Body of pancreas (tissue), 4 donors: ENCODE data around the gene TAOK3. TPM values are rescaled to one million over a fixed set of nuclear protein-coding genes. Genes with fewer than 3 reads are reported as not detected.

ENCODE experiments used
- ATAC-seq: fragments of 150-250 bp; one replicate; pipeline ENCODE4 v1.9.1; 2016
- DNase-seq, 4 donors: peaks; one replicate each; pipeline ENCODE4 v3.0.0-alpha.2; 2019
- H3K27ac ChIP-seq, 4 donors: fragments of 200-600 bp; sonication (generic); 1 replicate in 3 of 4; 2 replicates in 1 of 4; pipeline versions ENCODE4 v1.5.1 to v1.6.1; 2016 to 2019; ENCODE audit warnings: mild to moderate bottlenecking in 1 of 4, mixed read lengths in 1 of 4, moderate library complexity in 1 of 4
- H3K27me3 ChIP-seq, 2 donors: fragments of 200-600 bp; sonication (generic); one replicate each; pipeline ENCODE4 v1.6.0; 2016; ENCODE audit warnings: mild to moderate bottlenecking in 1 of 2
- H3K36me3 ChIP-seq, 2 donors: fragments of 200-600 bp; sonication (generic); replicated peaks in 1 of 2; 2 replicates each; pipeline ENCODE4 v1.5.1; 2016; ENCODE audit warnings: low read depth in 2 of 2; ENCODE audit not compliant: insufficient read depth in 1 of 2
- H3K4me1 ChIP-seq: fragments of 200-600 bp; sonication (generic); one replicate; pipeline ENCODE4 v1.6.0; 2016
- H3K4me3 ChIP-seq, 2 donors: fragments of 200-600 bp; sonication (generic); 1 replicate in 1 of 2; 2 replicates in 1 of 2; pipeline ENCODE4 v1.5.1; 2016 to 2019
- H3K9me3 ChIP-seq, 3 donors: fragments of 200-600 bp; sonication (generic); 1 replicate in 2 of 3; 2 replicates in 1 of 3; pipeline ENCODE4 v1.5.1; 2016
- POLR2A ChIP-seq, 3 donors: fragments of 450-650 bp; IDR thresholded peaks; one replicate each; pipeline ENCODE4 v1.6.1; 2016; ENCODE audit warnings: antibody characterized with exemption in 3 of 3, mild to moderate bottlenecking in 2 of 3
- WGBS, 2 donors: methylation state at CpG; one replicate each; pipeline ENCODE4 v1.1.5; 2017; 5-methylcytosine and 5-hydroxymethylcytosine counted together
- intact Hi-C: fragments of 100-400 bp; cut with DNase I; formaldehyde crosslinking; loops from one replicate; pipeline ENCODE4 v1.15.1; 2023
- total RNA-seq, 2 donors: library from RNA; depleted of rRNA; stranded (reverse); fragments of >200 nt; gene quantifications; one replicate each; pipeline ENCODE4 v1.1.0, GENCODE V29; 2016
- TF ChIP-seq, protein P1 (sequence below), 7 experiments: fragments of 450-650 bp in 4 of 7; fragments of 200-600 bp in 3 of 7; sonication (generic) in 3 of 7; IDR thresholded peaks; one replicate each; pipeline ENCODE4 v1.5.1; 2016 to 2019; ENCODE audit warnings: antibody characterized with exemption in 7 of 7

The TAOK3 gene
- total RNA-seq, 2 donors from 2014 or later = 15.6 to 29.3 TPM

DNA sequence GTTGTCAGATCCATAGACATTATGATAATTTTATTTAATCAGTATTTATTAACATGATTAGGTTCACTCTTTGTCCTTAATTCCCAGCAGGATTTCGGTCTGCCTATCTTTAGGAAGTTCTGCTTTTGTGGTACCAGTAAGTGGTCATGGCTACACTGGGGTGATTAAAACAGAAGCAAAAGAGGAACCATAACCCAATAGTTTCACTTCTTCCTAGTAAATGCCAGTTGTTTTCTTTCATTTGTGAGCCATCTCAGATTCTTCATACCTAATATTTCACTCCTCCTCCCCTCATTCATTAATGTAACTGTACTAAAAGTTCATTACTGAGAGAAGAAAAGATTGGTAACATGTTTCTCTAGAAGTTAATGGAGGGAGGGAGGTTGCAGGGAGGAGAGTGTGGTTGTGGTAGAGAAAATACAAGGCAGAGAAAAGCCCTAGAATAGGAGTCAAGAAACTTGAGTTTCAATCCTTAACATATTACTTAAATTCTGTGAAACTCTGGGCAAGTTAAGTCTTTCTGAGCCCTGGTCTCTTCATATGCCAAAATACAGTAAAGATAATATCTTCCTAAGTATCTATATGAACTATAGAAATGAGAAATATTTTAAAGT lies 135.5 kb downstream of the TAOK3 start:
- TF ChIP-seq, protein P1, sequence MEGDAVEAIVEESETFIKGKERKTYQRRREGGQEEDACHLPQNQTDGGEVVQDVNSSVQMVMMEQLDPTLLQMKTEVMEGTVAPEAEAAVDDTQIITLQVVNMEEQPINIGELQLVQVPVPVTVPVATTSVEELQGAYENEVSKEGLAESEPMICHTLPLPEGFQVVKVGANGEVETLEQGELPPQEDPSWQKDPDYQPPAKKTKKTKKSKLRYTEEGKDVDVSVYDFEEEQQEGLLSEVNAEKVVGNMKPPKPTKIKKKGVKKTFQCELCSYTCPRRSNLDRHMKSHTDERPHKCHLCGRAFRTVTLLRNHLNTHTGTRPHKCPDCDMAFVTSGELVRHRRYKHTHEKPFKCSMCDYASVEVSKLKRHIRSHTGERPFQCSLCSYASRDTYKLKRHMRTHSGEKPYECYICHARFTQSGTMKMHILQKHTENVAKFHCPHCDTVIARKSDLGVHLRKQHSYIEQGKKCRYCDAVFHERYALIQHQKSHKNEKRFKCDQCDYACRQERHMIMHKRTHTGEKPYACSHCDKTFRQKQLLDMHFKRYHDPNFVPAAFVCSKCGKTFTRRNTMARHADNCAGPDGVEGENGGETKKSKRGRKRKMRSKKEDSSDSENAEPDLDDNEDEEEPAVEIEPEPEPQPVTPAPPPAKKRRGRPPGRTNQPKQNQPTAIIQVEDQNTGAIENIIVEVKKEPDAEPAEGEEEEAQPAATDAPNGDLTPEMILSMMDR (IDR thresholded peaks at IDR 0.05) = no peak
- TF ChIP-seq POLR2A (IDR thresholded peaks at IDR 0.05) = no peak
- DNase-seq (peak in 1 of 4 donors; percentile 3), ATAC-seq (no peak)
- 22 to 43% methylated on average over 1 of the region's 1 CpG for whole genome bisulfite sequencing, 2 donors
- intact Hi-C loops = no loop called here
- no peaks in the 10 kb centered on the region for H3K4me1 ChIP-seq
- H3K9me3 ChIP-seq = no peaks in the 10 kb centered on the region
- H3K27ac ChIP-seq = no peak overlapping the region
- no peaks in the 10 kb centered on the region for H3K27me3 ChIP-seq
- no peak overlapping the region for H3K4me3 ChIP-seq
- peaks cover 0 to 5% of the 10 kb centered on the region in 2 donors for H3K36me3 ChIP-seq

DNA sequence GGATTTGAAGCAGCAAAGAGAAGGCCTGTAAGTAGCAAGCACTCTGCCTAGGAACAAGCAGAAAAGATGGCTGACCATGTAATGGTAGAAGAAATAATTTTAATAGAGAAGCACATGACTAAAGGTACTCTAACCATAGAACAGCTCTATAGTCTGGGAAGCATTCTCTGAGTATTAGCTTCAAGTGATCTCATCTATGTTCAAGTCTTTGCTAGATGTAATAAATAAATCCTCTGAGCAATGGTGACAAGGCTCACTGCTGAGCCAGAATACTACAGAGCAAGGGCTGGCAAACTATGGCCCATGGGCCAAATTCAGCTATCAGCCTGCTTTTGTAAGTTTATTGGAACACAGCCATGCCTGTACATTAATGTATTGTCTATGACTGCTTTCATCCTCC lies 152.0 kb downstream of the TAOK3 start:
- Histone ChIP-seq H3K4me3 (no peak overlapping the region), H3K36me3 (no peaks in the 10 kb centered on the region), H3K27me3 (no peaks in the 10 kb centered on the region), H3K27ac (no peak overlapping the region), H3K9me3 (no peaks in the 10 kb centered on the region), H3K4me1 (no peaks in the 10 kb centered on the region)
- no peak for ATAC-seq
- TF ChIP-seq POLR2A (IDR thresholded peaks at IDR 0.05) = no peak
- TF ChIP-seq, protein P1 (IDR thresholded peaks at IDR 0.05) = no peak
- intact Hi-C loops = no loop called here
- no peak for DNase-seq

DNA sequence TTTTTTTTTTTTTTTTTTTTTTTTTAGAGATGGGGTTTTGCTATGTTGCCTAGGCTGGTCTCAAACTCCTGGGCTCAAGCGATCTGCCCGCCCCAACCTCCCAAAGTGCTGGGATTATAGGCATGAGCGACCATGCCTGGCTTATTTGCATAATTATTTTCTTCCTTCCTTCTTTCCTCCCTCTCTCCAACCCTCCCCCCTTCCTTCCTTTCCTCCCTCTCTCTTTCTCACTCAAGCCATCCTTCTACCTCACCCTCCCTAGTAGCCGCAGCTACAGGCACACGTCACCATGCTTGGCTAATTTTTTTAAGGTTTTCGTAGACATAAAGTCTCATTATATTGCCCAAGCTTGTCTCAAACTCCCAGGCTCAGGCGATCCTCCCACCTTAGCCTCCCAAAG lies 152.9 kb downstream of the TAOK3 start:
- Histone ChIP-seq H3K27ac (no peak overlapping the region), H3K27me3 (no peaks in the 10 kb centered on the region), H3K36me3 (no peaks in the 10 kb centered on the region), H3K4me3 (no peak overlapping the region), H3K4me1 (no peaks in the 10 kb centered on the region), H3K9me3 (no peaks in the 10 kb centered on the region)
- intact Hi-C loops = no loop called here
- 96 to 99% methylated on average over 7 of the region's 7 CpGs for WGBS, 2 donors
- ATAC-seq = no peak
- DNase-seq = no peak
- TF ChIP-seq, protein P1 (IDR thresholded peaks at IDR 0.05) = no peak
- TF ChIP-seq POLR2A (IDR thresholded peaks at IDR 0.05) = no peak

DNA sequence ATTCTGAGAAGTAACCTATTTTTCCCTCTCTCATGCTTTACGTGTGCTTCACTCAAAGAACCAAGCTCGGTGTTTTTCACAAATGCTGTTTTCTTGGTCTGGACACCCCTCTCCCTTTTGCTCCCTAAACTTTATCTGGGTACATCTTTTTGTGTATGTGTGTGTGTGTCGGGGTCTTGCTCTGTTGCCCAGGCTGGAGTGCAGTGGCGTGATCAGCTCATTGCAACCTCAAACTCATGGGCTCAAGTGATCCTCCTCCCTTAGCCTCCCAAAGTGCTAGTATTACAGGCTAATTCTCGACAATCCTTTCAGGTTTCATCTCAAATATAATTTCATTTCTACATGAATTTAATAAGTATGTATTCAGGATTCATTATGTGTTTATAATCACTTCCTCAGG lies 153.6 kb downstream of the TAOK3 start:
- 95% methylated on average over 5 of the region's 5 CpGs for WGBS, 2 donors
- H3K4me1 ChIP-seq = no peaks in the 10 kb centered on the region
- no peaks in the 10 kb centered on the region for H3K36me3 ChIP-seq
- H3K27ac ChIP-seq = no peak overlapping the region
- intact Hi-C loops = no loop called here
- no peak for TF ChIP-seq POLR2A (IDR thresholded peaks at IDR 0.05)
- TF ChIP-seq, protein P1 (IDR thresholded peaks at IDR 0.05) = no peak
- DNase-seq = no peak
- H3K4me3 ChIP-seq = no peak overlapping the region
- H3K27me3 ChIP-seq = no peaks in the 10 kb centered on the region
- no peak for ATAC-seq
- no peaks in the 10 kb centered on the region for H3K9me3 ChIP-seq

DNA sequence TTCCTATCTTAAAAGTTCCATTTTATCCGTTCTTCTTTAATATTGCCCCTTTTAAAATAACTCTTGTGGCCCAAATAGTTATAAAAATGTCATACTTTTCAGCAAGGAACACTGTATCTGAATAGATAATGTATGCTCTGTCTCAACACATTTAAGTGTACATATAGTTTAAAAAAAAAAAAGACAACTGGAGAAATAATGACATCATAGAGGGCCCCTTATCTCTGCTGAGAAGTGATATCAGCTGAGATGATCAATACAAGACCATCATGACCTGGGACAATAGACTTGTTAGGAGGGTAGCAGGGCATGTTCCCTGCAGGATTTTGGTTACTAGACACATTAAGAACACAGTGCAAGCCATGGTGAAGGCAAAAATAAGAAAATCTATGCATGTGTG lies 159.3 kb downstream of the TAOK3 start:
- no peak overlapping the region for H3K27ac ChIP-seq
- DNase-seq = no peak
- 85 to 88% methylated on average over 1 of the region's 1 CpG for WGBS, 2 donors
- H3K4me3 ChIP-seq = no peak overlapping the region
- no peaks in the 10 kb centered on the region for H3K27me3 ChIP-seq
- intact Hi-C loops = no loop called here
- H3K36me3 ChIP-seq = peaks cover 0 to 2% of the 10 kb centered on the region in 2 donors
- no peak for ATAC-seq
- no peaks in the 10 kb centered on the region for H3K4me1 ChIP-seq
- H3K9me3 ChIP-seq = no peaks in the 10 kb centered on the region
- TF ChIP-seq POLR2A (IDR thresholded peaks at IDR 0.05) = no peak
- TF ChIP-seq, protein P1 (IDR thresholded peaks at IDR 0.05) = no peak
